Measurements from ENCODE around the gene HOXD9.

- TF ChIP-seq CTCF (IDR thresholded peaks at IDR 0.05; ENCODE audit: extremely low read depth in 1 of 2, insufficient read depth in 1 of 2, low read depth in 1 of 2, low read length in 2 of 2) = no peak
- TF ChIP-seq POLR2A (IDR thresholded peaks at IDR 0.05; ENCODE audit: low read depth, low read length) = no peak
- no peak for TF ChIP-seq JUN (IDR thresholded peaks at IDR 0.05; ENCODE audit: borderline replicate concordance, insufficient read depth, insufficient read length, low read depth)
- TF ChIP-seq POLR2AphosphoS5 (IDR thresholded peaks at IDR 0.05; ENCODE audit: insufficient read depth, low read depth, low read length) = no peak
- TF ChIP-seq MAX (IDR thresholded peaks at IDR 0.05; ENCODE audit: insufficient read depth, insufficient read length) = no peak
- TF ChIP-seq EZH2 (IDR thresholded peaks at IDR 0.05; ENCODE audit: borderline replicate concordance, low read depth, low read length, severe bottlenecking) = no peak
- no peak for TF ChIP-seq GATA2 (IDR thresholded peaks at IDR 0.05; ENCODE audit: insufficient read depth, insufficient read length, low read depth, low read length)
- no peak for TF ChIP-seq FOS (IDR thresholded peaks at IDR 0.05; ENCODE audit: borderline replicate concordance, insufficient read depth, low read length)
These were observed 33.0 kb downstream of the HOXD9 start for GRCh38 chr2:176155356-176156044.

Data from endothelial cell of umbilical vein (primary cell).